Adrenal gland (tissue), 12 donors: ENCODE measurements around the gene PSMD14. TPM values are rescaled to one million over a fixed set of nuclear protein-coding genes. Genes with fewer than 3 reads are reported as not detected.

Source experiments
- DNase-seq, 7 donors: peaks; one replicate each; pipeline ENCODE4 v3.0.0-alpha.2; 2019 to 2020
- H3K27ac ChIP-seq, 5 donors: fragments of 200-600 bp; sonication (generic) in 4 of 5; 1 replicate in 3 of 5; 2 replicates in 2 of 5; pipeline versions ENCODE4 v1.5.1 to v1.8.0; 2016 to 2020; ENCODE audit warnings: mild to moderate bottlenecking in 1 of 5
- H3K27me3 ChIP-seq: fragments of 200-600 bp; 2 replicates; pipeline ENCODE4 v1.8.0; 2021
- H3K36me3 ChIP-seq, 2 donors: fragments of 200-600 bp; replicated peaks in 1 of 2; 1 replicate in 1 of 2; 2 replicates in 1 of 2; pipeline versions ENCODE4 v1.5.1 to v1.8.0; 2018 to 2022
- H3K4me1 ChIP-seq, 2 donors: fragments of 200-600 bp; replicated peaks in 1 of 2; 1 replicate in 1 of 2; 2 replicates in 1 of 2; pipeline versions ENCODE4 v1.5.1 to v1.8.0; 2018 to 2021
- H3K4me3 ChIP-seq, 4 donors: fragments of 200-600 bp; sonication (generic) in 3 of 4; one replicate each; pipeline ENCODE4 v1.5.1; 2016 to 2018
- H3K9me3 ChIP-seq, 3 donors: fragments of 200-600 bp; sonication (generic) in 1 of 3; replicated peaks in 1 of 3; 1 replicate in 2 of 3; 2 replicates in 1 of 3; pipeline versions ENCODE4 v1.5.1 to v1.8.0; 2016 to 2021
- CTCF ChIP-seq, 6 experiments: fragments of 450-650 bp in 4 of 6; fragments of 200-600 bp in 2 of 6; sonication (generic) in 1 of 6; IDR thresholded peaks; 1 replicate in 5 of 6; 2 replicates in 1 of 6; pipeline versions ENCODE4 v1.5.1 to v1.8.0; 2016 to 2021; ENCODE audit warnings: antibody characterized with exemption in 6 of 6, mild to moderate bottlenecking in 2 of 6, moderate library complexity in 1 of 6
- POLR2A ChIP-seq, 2 donors: fragments of 450-650 bp; IDR thresholded peaks; one replicate each; pipeline ENCODE4 v1.6.1; 2017; ENCODE audit warnings: antibody characterized with exemption in 2 of 2, mild to moderate bottlenecking in 2 of 2, moderate library complexity in 1 of 2
- WGBS, 4 donors: extraction: QIAGEN DNeasy Blood & Tissue Kit in 2 of 4; methylation state at CpG; one replicate each; pipeline versions ENCODE4 v1.1.5 to v1.1.7; 2013 to 2017; 5-methylcytosine and 5-hydroxymethylcytosine counted together
- intact Hi-C, 2 donors: fragments of 100-400 bp; cut with DNase I; formaldehyde crosslinking; loops; one replicate each; pipeline versions ENCODE4 v1.14.1 to v1.15.0; 2022 to 2023
- polyA plus RNA-seq, 3 donors: library from polyadenylated mRNA; stranded (reverse); fragments of 200-250 nt in 2 of 3; fragments of 350-450 nt in 1 of 3; fragmentation: Illumina TruSeq in 1 of 3; extraction: RNeasy Lipid Tissue Mini Kit (QIAGEN cat#74804) in 1 of 3; gene quantifications; one replicate each; pipeline ENCODE4 v1.2.3, GENCODE V29; 2013 to 2014
- total RNA-seq, 9 donors: library from RNA; depleted of rRNA in 4 of 9; stranded (reverse); fragments of >200 nt in 4 of 9; fragments of 120-200 nt in 1 of 9; fragmentation: NEBNext Ultra II Directional in 1 of 9; extraction: Animal tissue kit (Norgen Biotek cat#: 25700) in 1 of 9; gene quantifications; one replicate each; pipeline versions ENCODE4 v1.1.0 to v1.2.4, GENCODE V29; 2013 to 2023
- donor health status: healthy with polysubstance abuse.
- donor health status: Bipolar disorder and iron deficiency.
- donor health status: DM: yes; HTN: yes; CAD: no.
- donor health status: DM: no; HTN: no; CAD: no.
- donor health status: DM: no; HTN: no; CAD: no.
- donor health status: DM: yes; HTN: yes; CAD: no.

Gene PSMD14
- total and polyA plus RNA-seq, 12 donors, result 19.8 to 182 (median 50.2) TPM

- intact Hi-C loops, result no loop called here
- Histone ChIP-seq H3K4me1 (peaks cover 0 to 13% of the 10 kb centered on the region in 2 donors), H3K36me3 (no peaks in the 10 kb centered on the region), H3K27me3 (no peaks in the 10 kb centered on the region), H3K4me3 (no peak overlapping the region), H3K9me3 (no peaks in the 10 kb centered on the region), H3K27ac (no peak overlapping the region)
- WGBS, 4 donors, result 88 to 95% (median 94%) methylated on average over 3 of the region's 3 CpGs
- TF ChIP-seq CTCF (IDR thresholded peaks at IDR 0.05), result no peak
- no peak for TF ChIP-seq POLR2A (IDR thresholded peaks at IDR 0.05)
- DNase-seq, result no peak
Measured at GRCh38 chr2:161312996-161313395, 4.8 kb downstream of the PSMD14 start.

DNA sequence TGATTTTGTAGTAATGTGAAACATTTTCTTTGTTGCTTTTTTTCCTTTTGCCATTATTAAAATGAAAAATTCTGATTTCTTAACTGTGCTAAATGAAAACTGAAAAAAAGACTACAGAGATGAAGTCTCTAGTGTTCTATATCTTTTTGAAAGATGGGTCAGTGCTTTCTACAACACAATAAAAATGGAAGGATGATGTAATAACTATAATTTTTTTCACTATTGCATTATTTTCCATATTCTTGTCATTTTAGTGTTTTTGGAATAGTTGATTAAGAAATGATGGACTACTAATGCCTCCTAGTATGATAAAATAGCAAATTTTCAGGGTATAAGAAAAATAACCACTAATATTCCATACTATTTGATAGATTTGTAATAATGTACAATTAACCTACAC lies 7.2 kb downstream of the PSMD14 start:
- no peak for DNase-seq
- intact Hi-C loops, result no loop called here
- H3K36me3 ChIP-seq, result no peaks in the 10 kb centered on the region

DNA sequence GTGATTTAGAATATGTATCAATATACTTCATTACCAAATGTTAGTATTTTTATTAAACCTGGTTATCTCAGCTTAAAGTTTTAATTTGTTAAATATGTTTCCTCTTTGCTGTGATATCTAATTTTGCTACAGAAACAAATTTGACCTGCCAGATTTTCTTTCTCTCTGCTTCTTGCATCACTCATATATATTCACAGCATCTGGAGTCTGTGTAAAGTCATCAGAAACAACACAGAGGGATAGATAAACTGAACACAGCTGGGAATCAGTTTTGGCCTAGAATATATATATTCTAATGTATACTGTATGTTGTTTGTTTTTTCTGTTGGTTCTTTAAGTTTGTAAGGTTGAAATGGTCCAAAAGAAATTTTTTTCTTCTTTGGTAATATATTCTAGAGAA lies 8.5 kb downstream of the PSMD14 start:
- no peaks in the 10 kb centered on the region for H3K4me1 ChIP-seq
- H3K9me3 ChIP-seq, result no peaks in the 10 kb centered on the region
- DNase-seq, result no peak
- TF ChIP-seq POLR2A (IDR thresholded peaks at IDR 0.05) (no peak), CTCF (IDR thresholded peaks at IDR 0.05) (no peak)
- no peak overlapping the region for H3K4me3 ChIP-seq
- H3K36me3 ChIP-seq, result no peaks in the 10 kb centered on the region
- no peak overlapping the region for H3K27ac ChIP-seq
- H3K27me3 ChIP-seq, result no peaks in the 10 kb centered on the region
- intact Hi-C loops, result no loop called here

More for the DNA sequence above, 7.2 kb downstream of the PSMD14 start:
- H3K27ac ChIP-seq, result no peak overlapping the region
- H3K4me3 ChIP-seq, result no peak overlapping the region
- TF ChIP-seq CTCF (IDR thresholded peaks at IDR 0.05) (no peak), POLR2A (IDR thresholded peaks at IDR 0.05) (no peak)
- no peaks in the 10 kb centered on the region for H3K9me3 ChIP-seq
- no peaks in the 10 kb centered on the region for H3K27me3 ChIP-seq
- H3K4me1 ChIP-seq, result no peaks in the 10 kb centered on the region

DNA sequence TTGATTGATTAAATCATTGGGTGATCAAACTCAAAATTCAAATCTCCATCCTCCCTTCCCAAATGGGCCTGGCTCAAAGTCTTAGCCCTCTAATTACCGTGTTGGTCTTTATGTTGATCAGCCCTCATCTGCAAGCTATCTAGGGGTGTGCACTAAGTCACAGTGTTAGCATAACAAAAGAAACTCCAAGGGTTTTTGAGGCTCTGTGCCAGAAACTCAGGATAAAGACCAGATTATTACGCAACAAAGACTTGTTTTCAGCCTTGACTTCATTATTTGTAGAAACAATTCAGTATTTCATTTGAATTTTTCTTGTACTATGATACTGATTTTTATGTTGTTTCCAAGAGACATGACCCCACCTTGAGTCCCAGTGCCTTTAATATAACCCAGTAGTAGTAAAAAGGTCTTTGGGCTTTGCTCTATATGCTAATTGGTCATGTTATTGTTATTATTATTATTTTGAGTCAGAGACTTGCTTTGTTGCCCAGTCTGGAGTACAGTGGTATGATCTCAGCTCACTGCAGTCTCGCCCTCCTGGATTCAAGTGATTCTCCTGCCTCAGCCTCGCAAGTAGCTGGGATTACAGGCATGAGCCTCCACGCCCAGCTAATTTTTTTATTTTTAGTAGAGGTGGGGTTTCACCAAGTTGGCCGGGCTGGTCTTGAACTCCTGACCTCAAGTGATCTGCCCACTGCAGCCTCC lies 13.9 kb downstream of the PSMD14 start:
- Histone ChIP-seq H3K27ac (no peak overlapping the region), H3K4me3 (no peak overlapping the region), H3K4me1 (no peaks in the 10 kb centered on the region), H3K27me3 (no peaks in the 10 kb centered on the region), H3K36me3 (no peaks in the 10 kb centered on the region), H3K9me3 (no peaks in the 10 kb centered on the region)
- TF ChIP-seq CTCF (IDR thresholded peaks at IDR 0.05), result no peak
- no peak for TF ChIP-seq POLR2A (IDR thresholded peaks at IDR 0.05)
- intact Hi-C loops, result no loop called here
- 88 to 94% (median 92%) methylated on average over 6 of the region's 6 CpGs for WGBS, 4 donors
- peak in 1 of 7 donors; percentile 7 for DNase-seq
